ENCODE results near the gene CHRNA3.

CHRNA3 gene

GRCh38 chr15:78636378-78636859, 15.6 kb upstream of the CHRNA3 start:
- Histone ChIP-seq H3K4me1 (ENCODE audit: control insufficient read depth, insufficient read depth, low read length) (peaks cover 14% of the 10 kb centered on the region), H3K27me3 (ENCODE audit: control insufficient read depth in 1 of 2, insufficient read depth in 2 of 2, low read length in 2 of 2) (peaks cover 0 to 4% of the 10 kb centered on the region in 2 donors)

DNA sequence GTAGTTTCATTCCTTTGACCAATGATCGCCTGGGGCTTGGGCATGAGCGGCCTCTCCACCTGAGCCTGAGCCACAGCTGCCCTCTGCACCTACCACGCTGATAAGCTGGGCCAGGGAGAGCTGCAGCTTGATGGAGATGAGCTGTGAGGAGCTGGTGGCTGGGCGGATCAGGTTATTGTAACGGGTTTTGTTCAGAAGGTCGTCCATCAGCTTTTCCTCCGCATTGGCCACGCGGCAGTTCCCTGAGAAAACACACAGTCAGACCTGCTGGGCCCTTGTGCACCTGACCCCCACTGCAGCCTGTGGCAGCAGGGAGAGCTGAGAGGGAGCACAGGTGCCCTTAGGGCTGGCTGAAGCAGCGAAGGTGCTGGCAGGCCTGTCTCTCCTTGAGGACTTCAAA, 14.6 kb upstream of the CHRNA3 start:
- Histone ChIP-seq H3K27ac (ENCODE audit: low read length) (no peak overlapping the region), H3K4me1 (ENCODE audit: control insufficient read depth, insufficient read depth, low read length) (peaks cover 7% of the 10 kb centered on the region), H3K9ac (ENCODE audit: low read length in 2 of 2) (no peak overlapping the region), H3K9me3 (ENCODE audit: control insufficient read depth in 2 of 2, low read length in 2 of 2) (peaks cover 3 to 7% of the 10 kb centered on the region in 2 donors), H3K27me3 (ENCODE audit: control insufficient read depth in 1 of 2, insufficient read depth in 2 of 2, low read length in 2 of 2) (peaks cover 0 to 2% of the 10 kb centered on the region in 2 donors), H3K4me3 (ENCODE audit: low read length in 2 of 2) (no peak overlapping the region), H3K36me3 (ENCODE audit: control insufficient read depth in 2 of 2, insufficient read depth in 2 of 2, low read length in 2 of 2) (no peaks in the 10 kb centered on the region)

More at GRCh38 chr15:78636378-78636859, 15.6 kb upstream of the CHRNA3 start:
- Histone ChIP-seq H3K27ac (ENCODE audit: low read length) (no peak overlapping the region), H3K36me3 (ENCODE audit: control insufficient read depth in 2 of 2, insufficient read depth in 2 of 2, low read length in 2 of 2) (no peaks in the 10 kb centered on the region), H3K9me3 (ENCODE audit: control insufficient read depth in 2 of 2, low read length in 2 of 2) (peaks cover 3 to 7% of the 10 kb centered on the region in 2 donors), H3K9ac (ENCODE audit: low read length in 2 of 2) (no peak overlapping the region), H3K4me3 (ENCODE audit: low read length in 2 of 2) (no peak overlapping the region)

DNA sequence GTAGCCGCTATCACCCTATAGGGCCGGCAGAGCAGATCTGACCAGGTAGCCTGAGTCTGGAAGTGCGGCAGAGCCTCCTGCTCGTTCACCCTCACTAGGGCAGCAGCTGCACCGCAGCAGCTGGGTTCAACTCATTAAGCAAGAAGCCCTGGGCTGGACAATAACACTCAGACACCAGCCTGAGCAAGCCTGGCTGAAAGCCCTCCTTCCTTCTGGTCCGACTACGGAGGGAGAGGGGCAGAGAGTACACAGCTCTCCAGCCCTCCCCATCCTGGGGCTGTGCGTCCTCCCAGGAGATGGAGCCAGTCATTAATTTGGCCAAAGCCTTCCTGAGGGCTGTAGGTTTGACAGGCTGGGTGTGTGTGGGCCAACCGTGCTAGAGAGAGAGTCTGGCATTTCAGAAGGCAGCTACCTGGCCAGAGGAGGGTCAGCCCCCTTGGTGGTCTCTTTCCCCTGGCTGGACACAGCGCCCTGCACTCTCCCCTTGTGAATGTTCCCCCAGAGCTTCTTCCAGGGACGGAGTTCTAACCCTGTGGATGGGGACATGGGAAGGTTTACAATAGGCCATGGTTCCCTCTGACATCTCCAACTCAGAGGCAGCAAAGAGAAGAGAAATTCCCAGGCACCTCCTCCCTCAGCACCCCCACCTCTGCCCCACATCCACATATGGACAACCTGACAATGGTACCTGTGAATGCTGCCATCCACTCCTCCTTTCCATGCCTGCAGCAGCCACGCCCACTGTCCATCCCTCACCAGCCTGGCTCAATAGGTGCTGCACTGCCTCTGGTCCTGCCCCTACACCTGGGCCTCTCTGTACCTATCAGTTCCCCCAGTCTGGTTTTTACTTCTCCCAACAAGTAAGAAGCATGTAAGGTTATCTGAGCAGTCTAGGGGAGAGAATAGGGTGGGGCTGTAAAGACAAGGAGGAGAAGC, 13.7 kb upstream of the CHRNA3 start:
- no peaks in the 10 kb centered on the region for H3K27me3 ChIP-seq (ENCODE audit: control insufficient read depth in 1 of 2, insufficient read depth in 2 of 2, low read length in 2 of 2)

DNA sequence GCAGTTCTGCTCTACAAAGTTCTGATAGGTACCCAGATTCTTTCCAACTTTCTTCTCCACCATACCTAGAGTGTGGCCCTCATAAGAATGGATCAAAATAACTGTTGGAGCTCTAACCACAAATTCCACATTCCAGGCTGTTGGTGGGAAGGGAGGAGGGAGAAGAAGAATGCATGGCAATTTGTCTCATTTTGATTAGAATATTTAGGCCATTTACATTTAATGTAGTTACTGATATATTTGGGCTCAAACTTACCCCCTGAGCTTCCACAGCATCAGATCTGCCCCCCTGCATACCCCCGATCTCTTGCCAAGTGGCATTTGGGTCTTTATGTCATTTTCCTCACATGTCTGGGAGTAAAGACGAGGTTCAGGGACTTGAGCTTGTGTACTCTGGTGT, 12.6 kb upstream of the CHRNA3 start:
- H3K4me3 ChIP-seq (ENCODE audit: low read length in 2 of 2), result no peak overlapping the region
- no peaks in the 10 kb centered on the region for H3K4me1 ChIP-seq (ENCODE audit: control insufficient read depth, insufficient read depth, low read length)
- H3K9me3 ChIP-seq (ENCODE audit: control insufficient read depth in 2 of 2, low read length in 2 of 2), result peaks cover 3 to 7% of the 10 kb centered on the region in 2 donors
- H3K27ac ChIP-seq (ENCODE audit: low read length), result no peak overlapping the region
- no peak overlapping the region for H3K9ac ChIP-seq (ENCODE audit: low read length in 2 of 2)
- no peaks in the 10 kb centered on the region for H3K36me3 ChIP-seq (ENCODE audit: control insufficient read depth in 2 of 2, insufficient read depth in 2 of 2, low read length in 2 of 2)
- no peaks in the 10 kb centered on the region for H3K27me3 ChIP-seq (ENCODE audit: control insufficient read depth in 1 of 2, insufficient read depth in 2 of 2, low read length in 2 of 2)

More for the DNA sequence above, 13.7 kb upstream of the CHRNA3 start:
- Histone ChIP-seq H3K9me3 (ENCODE audit: control insufficient read depth in 2 of 2, low read length in 2 of 2) (peaks cover 3 to 7% of the 10 kb centered on the region in 2 donors), H3K36me3 (ENCODE audit: control insufficient read depth in 2 of 2, insufficient read depth in 2 of 2, low read length in 2 of 2) (no peaks in the 10 kb centered on the region), H3K27ac (ENCODE audit: low read length) (no peak overlapping the region), H3K4me1 (ENCODE audit: control insufficient read depth, insufficient read depth, low read length) (peaks cover 3% of the 10 kb centered on the region), H3K4me3 (ENCODE audit: low read length in 2 of 2) (no peak overlapping the region), H3K9ac (ENCODE audit: low read length in 2 of 2) (no peak overlapping the region)

DNA sequence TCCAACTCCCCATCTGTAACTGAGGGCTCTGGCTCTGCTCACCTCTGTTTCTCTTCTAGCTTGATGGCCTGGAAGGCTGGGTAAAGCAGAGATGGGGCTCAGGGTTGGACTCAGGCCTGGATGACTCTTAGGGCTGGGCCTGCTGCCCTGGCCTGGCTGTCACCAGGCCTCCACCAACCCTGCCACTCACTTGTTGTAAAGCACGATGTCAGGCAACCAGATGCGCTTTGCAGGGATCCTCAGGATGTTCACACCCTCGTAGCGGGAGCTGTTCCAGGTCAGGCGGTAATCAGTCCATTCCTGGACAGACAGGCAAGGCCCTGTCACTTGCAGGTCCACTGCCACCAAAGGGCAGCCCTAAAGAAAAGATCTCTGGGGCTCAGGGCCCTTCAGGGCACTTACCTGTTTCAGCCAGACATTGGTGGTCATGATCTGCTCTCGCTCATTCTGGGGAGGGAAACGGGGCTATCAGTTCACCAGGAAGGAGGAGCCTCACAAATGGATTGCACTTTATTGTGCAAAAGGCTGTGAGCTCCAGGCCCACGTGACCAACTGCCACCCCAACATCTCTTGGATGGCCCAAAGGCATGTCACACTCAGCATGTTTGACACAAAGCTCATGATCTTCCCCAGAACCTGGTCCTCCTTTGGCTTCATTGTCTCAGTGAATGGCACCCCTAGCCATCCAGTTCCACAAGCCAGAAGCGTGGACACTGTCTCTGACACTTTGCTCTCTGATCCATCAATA, 10.3 kb upstream of the CHRNA3 start:
- peaks cover 0 to under 1% of the 10 kb centered on the region in 2 donors for H3K27me3 ChIP-seq (ENCODE audit: control insufficient read depth in 1 of 2, insufficient read depth in 2 of 2, low read length in 2 of 2)
- no peak overlapping the region for H3K9ac ChIP-seq (ENCODE audit: low read length in 2 of 2)
- H3K36me3 ChIP-seq (ENCODE audit: control insufficient read depth in 2 of 2, insufficient read depth in 2 of 2, low read length in 2 of 2), result no peaks in the 10 kb centered on the region
- no peaks in the 10 kb centered on the region for H3K4me1 ChIP-seq (ENCODE audit: control insufficient read depth, insufficient read depth, low read length)
- H3K27ac ChIP-seq (ENCODE audit: low read length), result no peak overlapping the region
- no peak overlapping the region for H3K4me3 ChIP-seq (ENCODE audit: low read length in 2 of 2)
- H3K9me3 ChIP-seq (ENCODE audit: control insufficient read depth in 2 of 2, low read length in 2 of 2), result peaks cover 3 to 7% of the 10 kb centered on the region in 2 donors

GRCh38 chr15:78629716-78630065, 8.9 kb upstream of the CHRNA3 start:
- Histone ChIP-seq H3K4me1 (ENCODE audit: control insufficient read depth, insufficient read depth, low read length) (peaks cover 2% of the 10 kb centered on the region), H3K36me3 (ENCODE audit: control insufficient read depth in 2 of 2, insufficient read depth in 2 of 2, low read length in 2 of 2) (no peaks in the 10 kb centered on the region), H3K9ac (ENCODE audit: low read length in 2 of 2) (no peak overlapping the region), H3K9me3 (ENCODE audit: control insufficient read depth in 2 of 2, low read length in 2 of 2) (peaks cover 3 to 7% of the 10 kb centered on the region in 2 donors), H3K4me3 (ENCODE audit: low read length in 2 of 2) (no peak overlapping the region), H3K27me3 (ENCODE audit: control insufficient read depth in 1 of 2, insufficient read depth in 2 of 2, low read length in 2 of 2) (peaks cover 0 to 2% of the 10 kb centered on the region in 2 donors), H3K27ac (ENCODE audit: low read length) (no peak overlapping the region)

- Histone ChIP-seq H3K9ac (ENCODE audit: low read length in 2 of 2) (no peak overlapping the region), H3K36me3 (ENCODE audit: control insufficient read depth in 2 of 2, insufficient read depth in 2 of 2, low read length in 2 of 2) (no peaks in the 10 kb centered on the region), H3K4me3 (ENCODE audit: low read length in 2 of 2) (no peak overlapping the region), H3K27me3 (ENCODE audit: control insufficient read depth in 1 of 2, insufficient read depth in 2 of 2, low read length in 2 of 2) (peaks cover 0 to 2% of the 10 kb centered on the region in 2 donors), H3K9me3 (ENCODE audit: control insufficient read depth in 2 of 2, low read length in 2 of 2) (peaks cover 3 to 7% of the 10 kb centered on the region in 2 donors), H3K4me1 (ENCODE audit: control insufficient read depth, insufficient read depth, low read length) (peaks cover 2% of the 10 kb centered on the region), H3K27ac (ENCODE audit: low read length) (no peak overlapping the region)
Measured at GRCh38 chr15:78629031-78629715, 8.4 kb upstream of the CHRNA3 start.

- Histone ChIP-seq H3K27ac (ENCODE audit: low read length) (no peak overlapping the region), H3K36me3 (ENCODE audit: control insufficient read depth in 2 of 2, insufficient read depth in 2 of 2, low read length in 2 of 2) (no peaks in the 10 kb centered on the region), H3K4me3 (ENCODE audit: low read length in 2 of 2) (no peak overlapping the region), H3K27me3 (ENCODE audit: control insufficient read depth in 1 of 2, insufficient read depth in 2 of 2, low read length in 2 of 2) (peaks cover 0 to 2% of the 10 kb centered on the region in 2 donors), H3K9me3 (ENCODE audit: control insufficient read depth in 2 of 2, low read length in 2 of 2) (peaks cover 0 to 4% of the 10 kb centered on the region in 2 donors), H3K9ac (ENCODE audit: low read length in 2 of 2) (no peak overlapping the region), H3K4me1 (ENCODE audit: control insufficient read depth, insufficient read depth, low read length) (peaks cover 2% of the 10 kb centered on the region)
Measured at GRCh38 chr15:78628227-78628626, 7.4 kb upstream of the CHRNA3 start.

- no peaks in the 10 kb centered on the region for H3K36me3 ChIP-seq (ENCODE audit: control insufficient read depth in 2 of 2, insufficient read depth in 2 of 2, low read length in 2 of 2)
- no peaks in the 10 kb centered on the region for H3K9me3 ChIP-seq (ENCODE audit: control insufficient read depth in 2 of 2, low read length in 2 of 2)
- H3K9ac ChIP-seq (ENCODE audit: low read length in 2 of 2), result no peak overlapping the region
- H3K4me3 ChIP-seq (ENCODE audit: low read length in 2 of 2), result no peak overlapping the region
- H3K4me1 ChIP-seq (ENCODE audit: control insufficient read depth, insufficient read depth, low read length), result peaks cover 2% of the 10 kb centered on the region
- peaks cover 0 to 2% of the 10 kb centered on the region in 2 donors for H3K27me3 ChIP-seq (ENCODE audit: control insufficient read depth in 1 of 2, insufficient read depth in 2 of 2, low read length in 2 of 2)
- H3K27ac ChIP-seq (ENCODE audit: low read length), result no peak overlapping the region
Measured at GRCh38 chr15:78627348-78627747, 6.6 kb upstream of the CHRNA3 start.

GRCh38 chr15:78626381-78626995, 5.7 kb upstream of the CHRNA3 start:
- Histone ChIP-seq H3K4me1 (ENCODE audit: control insufficient read depth, insufficient read depth, low read length) (peaks cover 2% of the 10 kb centered on the region), H3K36me3 (ENCODE audit: control insufficient read depth in 2 of 2, insufficient read depth in 2 of 2, low read length in 2 of 2) (no peaks in the 10 kb centered on the region), H3K27me3 (ENCODE audit: control insufficient read depth in 1 of 2, insufficient read depth in 2 of 2, low read length in 2 of 2) (peaks cover 0 to 2% of the 10 kb centered on the region in 2 donors), H3K9me3 (ENCODE audit: control insufficient read depth in 2 of 2, low read length in 2 of 2) (no peaks in the 10 kb centered on the region), H3K4me3 (ENCODE audit: low read length in 2 of 2) (no peak overlapping the region), H3K9ac (ENCODE audit: low read length in 2 of 2) (no peak overlapping the region), H3K27ac (ENCODE audit: low read length) (no peak overlapping the region)
